Stimulated activated CD4-positive, alpha-beta T cell treated with anti-CD3 and anti-CD28 coated beads, TNF-alpha, amount 100 ng/mL, for 24 hours (primary cell): ENCODE results near the gene ADNP.

Experiments
- DNase-seq, 3 experiments: peaks; one replicate each; pipeline ENCODE4 v3.0.0-alpha.2; 2020; ENCODE audit warnings: low read depth in 3 of 3

Gene ADNP

DNA sequence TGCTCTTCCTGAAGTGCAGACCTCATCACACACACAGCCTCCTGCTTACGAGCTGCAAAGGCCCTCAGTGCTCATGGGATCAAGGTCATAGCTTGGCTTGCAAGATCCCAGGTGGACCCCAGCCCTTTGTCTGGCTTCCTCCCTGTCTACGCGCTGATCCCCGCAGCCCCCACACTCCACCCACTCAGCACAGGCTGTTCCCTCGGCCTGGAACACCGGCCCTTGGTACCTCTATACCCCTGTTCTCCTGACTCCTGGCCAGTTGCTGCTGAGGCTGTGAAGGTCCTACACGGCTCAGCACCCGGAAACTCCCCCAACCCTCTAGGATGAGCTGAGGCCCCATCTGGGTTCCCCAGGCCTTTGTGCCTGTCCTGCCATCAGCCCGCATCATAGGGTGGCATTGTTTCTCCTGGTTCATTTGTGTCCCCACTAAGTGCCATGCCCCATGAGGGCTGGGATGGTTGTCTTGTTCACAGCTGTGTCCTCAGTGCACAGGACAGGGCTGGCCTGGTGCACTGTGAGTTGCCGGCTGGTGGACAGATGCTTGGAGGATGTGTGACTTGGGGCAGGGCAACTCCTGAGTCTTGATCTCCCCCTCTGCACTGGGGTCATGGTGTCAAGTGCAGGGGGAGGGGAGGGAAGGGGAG lies 57.0 kb downstream of the ADNP start:
- DNase-seq: no peak

DNA sequence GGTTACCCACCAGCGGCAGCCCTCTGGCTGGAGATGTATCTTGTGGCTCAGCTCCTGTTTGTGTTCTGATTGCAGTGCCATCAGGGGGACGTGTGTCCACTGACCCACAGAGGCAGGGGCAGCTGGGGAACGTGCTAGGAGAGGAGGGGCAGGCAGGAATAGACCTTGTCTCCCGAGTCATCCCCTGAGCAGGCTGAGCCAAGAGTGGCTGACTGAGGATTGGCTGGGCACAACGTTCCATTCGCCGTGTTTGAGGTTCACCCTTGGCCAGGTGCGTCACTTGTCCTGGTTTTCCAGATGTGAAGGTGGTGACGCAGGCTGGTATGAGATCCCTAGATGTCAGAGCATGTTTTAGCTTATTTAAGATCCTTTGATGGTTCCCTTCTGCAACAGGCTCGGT lies 57.7 kb downstream of the ADNP start:
- DNase-seq: no peak

DNA sequence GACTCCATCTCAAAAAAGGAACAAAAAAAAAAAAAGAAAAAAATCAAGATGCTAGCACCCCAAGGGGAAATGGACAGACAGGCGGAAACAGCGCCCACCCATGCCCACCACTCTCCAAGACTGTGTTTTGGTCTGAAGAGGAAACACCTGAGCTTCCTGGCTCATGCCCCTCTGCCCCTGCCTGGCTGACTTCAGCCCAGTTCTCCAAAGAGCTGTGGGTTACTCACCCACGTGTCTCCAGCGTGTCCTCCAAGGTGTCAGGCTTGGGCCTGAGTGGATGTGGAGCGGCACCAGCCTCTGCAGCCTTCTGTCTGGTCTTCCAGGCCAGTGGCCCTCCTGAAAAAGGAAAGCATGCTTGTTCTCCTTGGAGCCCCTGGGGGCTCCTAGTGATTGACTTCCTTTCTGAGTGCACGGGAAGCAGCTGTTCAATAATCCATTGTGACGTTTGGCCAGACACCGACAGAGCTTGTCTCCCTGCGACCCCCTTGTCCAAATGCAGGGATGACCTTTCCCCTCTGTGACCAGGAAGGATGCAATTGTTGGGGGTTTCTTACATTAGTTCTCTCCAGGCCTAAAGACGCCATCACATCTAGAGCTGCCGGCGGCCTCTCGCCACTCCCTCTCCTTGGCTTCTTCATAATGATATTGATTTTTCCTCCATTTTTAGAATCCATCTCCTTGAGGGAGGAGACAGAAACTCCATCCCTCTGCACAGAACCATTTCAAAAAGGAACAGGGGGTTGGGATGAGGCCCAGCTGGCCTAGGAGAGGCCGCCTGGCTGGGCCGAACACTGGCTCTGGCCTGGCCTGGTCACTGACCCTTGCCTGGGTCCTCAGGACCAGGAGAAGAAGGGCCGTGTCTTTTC lies 58.4 kb downstream of the ADNP start:
- no peak for DNase-seq

DNA sequence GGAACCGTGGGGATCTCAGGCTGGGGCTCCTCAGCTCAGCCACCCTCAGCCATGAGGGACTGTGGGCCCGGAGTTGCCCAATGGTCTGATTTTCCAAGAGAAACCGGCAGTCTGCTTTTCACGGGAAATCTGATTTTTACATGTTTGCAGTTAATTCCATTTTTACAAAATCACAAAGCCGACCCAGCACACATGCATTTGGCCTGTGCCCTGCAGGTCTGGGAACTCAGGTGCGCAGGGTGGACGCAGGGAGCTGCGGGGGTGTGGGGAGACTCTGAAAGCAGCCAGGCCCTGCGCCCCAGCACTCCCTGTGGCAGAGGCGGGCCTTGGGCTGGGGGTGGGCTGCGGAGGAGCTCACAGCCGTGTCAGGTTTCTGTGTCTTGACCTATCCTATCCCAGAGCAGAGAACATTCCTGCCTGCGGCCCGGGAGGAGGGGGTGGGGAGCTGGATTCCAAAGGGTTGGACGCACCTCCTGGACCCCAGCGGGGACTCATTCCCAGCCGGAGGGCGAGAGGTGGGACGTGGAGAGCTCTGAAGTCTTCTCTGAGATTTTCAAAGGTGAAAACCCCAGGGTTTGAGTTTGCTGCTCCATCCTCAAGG lies 60.6 kb downstream of the ADNP start:
- no peak for DNase-seq

DNA sequence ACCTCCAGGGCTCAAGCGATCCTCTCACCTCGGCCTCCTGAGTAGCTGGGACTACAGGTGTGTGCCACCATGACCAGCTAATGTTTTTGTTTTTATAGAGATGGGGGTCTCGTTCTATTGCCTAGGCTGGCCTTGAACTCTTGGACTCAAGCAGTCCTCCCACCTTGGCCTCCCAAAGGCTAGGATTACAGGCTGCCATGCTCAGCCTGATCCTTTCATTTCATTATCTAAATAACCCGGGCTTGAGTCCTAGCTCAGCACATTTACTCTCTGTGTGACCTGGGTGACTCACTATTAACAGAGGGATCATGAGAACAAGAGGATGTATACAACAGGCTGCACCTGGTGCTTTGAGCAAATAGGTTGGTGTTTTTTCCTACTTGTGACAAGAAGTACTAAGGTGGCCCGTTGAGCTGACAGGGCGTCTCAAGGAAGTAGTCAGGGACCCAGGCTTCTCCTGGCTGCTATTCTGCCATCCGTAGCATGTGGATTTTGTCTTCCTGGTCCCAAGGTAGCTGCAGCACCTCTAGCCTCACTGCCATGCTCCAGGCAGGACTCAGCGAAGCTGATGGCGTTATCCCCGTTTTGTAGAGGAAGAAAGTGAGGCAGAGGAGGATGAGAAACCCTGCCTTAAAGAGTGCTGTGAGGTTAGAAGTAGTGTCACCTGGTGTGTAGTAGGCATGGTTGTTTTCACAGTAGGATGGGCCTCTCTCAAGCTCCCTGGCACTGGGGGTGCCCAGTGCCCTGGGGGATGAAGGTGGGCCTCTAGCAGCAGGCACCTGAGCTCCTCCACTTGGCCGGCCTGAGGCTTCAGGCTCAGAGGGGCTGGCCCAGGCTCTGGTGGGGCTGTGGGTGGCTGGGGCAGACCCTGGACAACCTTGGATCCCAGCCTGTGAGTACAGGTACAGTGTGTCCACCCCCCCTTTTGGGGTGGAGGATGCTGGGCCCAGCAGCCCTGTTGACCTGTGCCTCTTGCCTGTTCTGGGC lies 62.4 kb downstream of the ADNP start:
- DNase-seq: no peak

DNA sequence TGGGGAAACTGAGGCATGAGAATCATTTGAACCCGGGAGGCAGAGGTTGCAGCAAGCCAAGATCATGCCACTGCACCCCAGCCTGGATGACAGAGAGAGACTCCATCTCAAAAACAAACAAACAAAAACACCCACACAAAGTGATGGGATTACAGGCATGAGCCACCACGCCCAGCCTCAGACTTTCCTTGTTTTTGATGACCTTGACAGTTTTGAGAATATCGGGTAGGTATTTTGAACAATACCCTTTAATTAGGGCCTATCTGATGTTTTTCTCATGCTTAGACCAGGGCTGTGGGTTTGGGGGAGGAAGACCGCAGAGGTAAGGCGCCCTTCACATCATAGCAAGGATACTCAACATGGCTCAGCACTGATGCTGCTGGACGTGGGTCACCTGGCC lies 63.4 kb downstream of the ADNP start:
- no peak for DNase-seq

DNA sequence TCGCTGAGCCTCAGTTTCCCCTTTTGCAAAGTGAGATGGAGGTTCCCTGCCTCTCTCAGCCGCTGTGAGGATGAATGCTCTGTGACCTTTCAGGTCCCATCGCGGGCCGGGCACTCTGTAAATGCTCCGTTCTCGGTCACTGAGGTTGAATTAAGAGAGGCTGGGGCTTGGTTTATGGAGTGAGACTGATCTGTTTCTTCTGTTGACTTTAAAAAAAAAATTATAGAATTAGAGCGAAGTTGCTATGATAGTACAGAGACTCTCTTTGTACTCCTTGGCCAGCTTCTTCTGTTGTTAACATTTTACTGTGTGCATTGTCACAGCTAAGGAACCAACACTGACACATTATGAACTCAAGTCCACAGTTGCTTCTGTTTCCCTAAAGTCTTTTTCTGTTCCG lies 64.4 kb downstream of the ADNP start:
- no peak for DNase-seq

DNA sequence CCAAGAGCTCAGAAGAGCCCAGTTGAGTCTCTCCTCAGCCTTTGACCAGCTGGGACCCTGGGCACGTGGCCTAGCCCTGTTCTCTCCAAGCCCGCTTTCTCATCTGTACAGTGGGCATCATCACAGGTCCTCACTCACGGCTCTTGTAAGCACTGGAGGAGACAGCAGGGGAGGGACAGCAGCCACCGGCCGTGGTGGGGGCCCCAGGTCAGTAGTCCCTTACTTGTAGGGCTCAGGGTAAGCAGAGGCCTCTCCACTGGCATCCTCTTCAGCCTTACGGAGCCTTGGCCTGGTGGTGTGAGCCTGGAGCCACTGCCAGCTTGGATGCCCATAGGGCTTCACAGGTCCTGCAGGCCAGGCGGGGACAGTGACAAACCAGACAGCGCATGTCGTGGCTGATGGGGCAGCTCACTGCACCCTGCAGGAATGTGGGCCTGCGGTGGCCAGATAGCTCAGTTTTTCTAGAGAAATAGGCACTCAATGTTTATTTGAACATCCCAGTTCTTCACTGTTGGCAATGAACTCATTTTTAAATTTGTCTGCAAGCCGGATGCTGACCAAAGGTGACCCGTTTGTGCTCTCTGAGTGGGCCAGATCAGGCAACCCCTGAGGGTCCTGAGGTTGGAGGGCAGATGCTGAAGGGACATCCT lies 65.1 kb downstream of the ADNP start:
- no peak for DNase-seq

DNA sequence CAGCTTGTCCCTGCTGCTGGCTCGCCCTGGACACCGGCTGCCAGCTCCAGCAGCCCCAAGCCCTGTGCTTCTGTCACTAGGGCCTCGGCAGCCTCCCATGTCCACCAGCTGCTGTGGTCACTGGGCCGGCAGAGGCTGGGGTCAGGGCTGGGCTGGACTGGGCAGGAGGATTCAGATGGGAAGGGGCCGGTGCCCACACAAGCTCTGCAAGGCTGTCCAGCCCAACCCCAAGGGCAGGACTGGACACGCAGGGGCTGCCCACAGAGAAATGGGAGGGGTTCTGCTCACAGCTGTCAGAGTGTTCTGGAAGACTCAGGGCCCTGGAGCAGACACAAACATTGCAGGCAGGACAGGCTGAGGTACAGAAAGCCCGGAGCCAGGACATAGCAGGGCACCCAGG lies 65.6 kb downstream of the ADNP start:
- DNase-seq: no peak

DNA sequence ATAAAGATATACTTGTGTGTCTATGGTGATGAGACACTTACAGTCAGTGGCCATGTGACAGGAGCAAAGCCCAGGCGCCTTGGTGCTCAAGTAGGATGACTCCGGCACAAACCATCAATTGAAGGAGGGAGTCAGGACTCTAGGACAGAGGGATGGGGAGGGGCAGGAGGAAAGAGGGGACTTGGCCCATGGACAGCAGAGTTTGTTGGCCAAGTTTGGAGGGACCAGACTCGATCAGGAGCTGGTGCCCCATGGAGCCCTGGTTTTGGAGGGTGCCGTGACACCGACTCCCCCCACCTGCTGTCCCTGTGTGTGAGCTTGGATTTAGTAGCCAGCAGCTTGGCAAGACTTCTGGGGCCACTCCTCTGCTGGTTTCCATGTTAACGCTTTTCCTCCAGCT lies 66.1 kb downstream of the ADNP start:
- DNase-seq: no peak

DNA sequence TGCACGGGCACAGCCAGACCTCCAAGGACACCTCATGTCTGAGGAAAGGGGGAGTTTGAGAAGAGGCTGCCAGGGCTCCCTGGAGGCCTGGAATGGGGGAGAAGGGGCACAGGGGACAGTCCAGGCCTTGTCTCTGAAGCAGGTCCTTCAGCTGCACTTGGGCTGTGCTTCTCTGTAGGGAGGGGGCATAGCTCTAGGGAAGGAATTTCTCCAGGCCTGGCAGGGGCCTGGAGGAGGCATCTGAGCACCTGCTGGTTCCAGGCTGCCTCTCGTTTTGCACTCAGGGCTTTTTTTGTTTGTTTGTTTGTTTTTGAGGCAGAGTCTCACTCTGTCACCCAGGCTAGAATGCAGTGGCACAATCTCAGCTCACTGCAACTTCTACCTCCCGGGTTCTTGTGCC lies 68.7 kb downstream of the ADNP start:
- DNase-seq: no peak

DNA sequence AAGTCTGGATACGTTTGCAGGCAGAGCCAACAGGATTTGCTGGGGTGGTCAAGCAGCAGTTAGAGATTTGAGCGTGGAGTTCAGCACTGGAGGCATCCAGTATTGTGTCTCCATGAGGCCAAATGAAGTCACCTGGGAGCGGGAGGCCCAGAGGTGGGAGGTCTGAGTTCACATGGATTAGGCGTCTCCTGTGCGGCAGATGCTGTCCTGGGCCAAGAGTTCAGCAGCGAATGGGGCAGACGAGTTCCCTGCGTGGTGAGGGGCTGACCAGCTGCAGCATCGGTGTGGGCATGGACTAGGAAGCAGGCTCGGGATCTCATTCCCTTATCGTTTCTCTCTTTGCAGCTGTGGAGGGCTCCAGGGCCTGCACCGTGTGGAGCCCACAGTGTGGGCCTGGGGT lies 70.2 kb downstream of the ADNP start:
- no peak for DNase-seq

DNA sequence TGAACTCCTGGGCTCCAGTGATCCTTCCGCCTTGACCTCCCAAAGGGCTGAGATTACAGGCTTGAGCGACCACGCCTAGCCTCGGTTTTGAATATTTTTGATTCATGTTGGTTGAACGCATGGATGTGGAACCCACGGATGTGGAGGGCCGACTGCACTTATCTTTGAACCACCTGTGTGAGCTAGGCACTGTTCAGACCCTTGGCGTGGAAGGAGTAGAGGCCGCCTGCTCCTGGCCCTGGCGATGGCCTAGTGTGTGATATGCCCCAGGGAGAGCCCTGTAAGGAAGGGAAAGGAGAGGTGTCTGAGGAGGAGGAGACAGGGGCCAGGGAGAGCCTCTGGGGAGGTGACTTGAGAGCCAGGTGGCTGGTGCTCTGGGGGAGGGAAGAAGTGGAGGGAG lies 72.1 kb downstream of the ADNP start:
- DNase-seq: no peak

DNA sequence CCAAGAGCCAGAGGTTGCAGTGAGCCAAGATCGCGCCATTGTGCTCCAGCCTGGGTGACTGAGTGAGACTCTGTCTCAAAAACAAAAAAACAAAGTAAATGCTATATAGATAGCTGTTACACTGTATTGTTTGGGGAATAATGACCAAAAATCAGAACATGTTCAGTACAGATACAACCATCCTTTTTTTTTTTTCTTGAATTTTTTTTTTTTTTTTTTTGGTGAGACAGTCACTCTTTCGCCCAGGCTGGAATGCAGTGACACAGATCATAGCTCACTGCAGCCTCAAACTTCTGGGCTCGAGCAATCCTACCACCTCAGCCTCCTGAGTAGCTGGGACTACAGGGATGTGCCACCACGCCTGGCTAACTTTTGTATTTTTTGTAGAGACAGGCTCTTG lies 72.7 kb downstream of the ADNP start:
- no peak for DNase-seq

DNA sequence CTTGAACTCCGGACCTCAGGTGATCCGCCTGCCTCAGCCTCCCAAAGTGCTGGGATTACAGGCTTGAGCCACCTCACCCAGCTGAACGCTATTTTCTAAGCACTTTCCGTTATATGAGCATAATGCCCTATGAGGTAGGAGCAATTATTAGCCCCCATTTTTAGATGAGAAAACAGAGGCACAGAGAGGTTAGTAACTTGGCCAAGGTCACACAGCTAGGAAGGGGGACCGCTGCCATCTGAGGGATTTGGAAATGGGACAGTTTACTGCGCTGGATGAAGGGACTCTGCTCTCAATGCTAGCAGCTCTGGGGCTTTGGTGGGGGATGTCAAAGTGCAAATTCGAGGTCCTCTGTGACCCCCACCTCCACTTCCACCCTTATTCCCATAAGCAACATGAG lies 73.9 kb downstream of the ADNP start:
- no peak for DNase-seq

DNA sequence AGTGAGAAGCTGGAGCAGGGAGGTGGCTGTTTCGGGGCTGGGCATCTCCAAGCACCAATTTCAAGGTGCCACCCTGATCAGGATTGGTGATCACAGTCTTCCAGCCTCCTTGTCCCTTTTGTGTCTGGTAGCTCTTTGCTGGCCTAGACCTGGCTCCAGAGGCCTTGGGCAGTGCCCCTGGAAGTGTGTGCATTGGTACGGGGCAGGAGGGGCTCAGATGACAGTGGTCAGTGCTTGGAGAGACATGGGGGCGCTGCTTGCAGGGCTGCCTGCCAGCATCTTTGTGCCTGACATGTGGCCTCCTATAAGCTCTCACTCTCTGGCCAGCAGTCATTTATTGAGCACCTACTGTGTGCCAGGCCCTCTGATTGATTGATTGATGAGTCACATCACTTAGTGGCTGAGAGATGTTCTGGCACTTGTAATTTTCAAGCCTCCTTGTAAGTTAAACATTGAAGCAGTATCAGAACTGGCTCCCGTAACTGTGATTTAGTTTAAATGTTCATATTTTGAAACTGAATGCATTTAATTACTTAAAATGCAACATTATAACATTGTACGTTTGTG lies 74.7 kb downstream of the ADNP start:
- DNase-seq: no peak

DNA sequence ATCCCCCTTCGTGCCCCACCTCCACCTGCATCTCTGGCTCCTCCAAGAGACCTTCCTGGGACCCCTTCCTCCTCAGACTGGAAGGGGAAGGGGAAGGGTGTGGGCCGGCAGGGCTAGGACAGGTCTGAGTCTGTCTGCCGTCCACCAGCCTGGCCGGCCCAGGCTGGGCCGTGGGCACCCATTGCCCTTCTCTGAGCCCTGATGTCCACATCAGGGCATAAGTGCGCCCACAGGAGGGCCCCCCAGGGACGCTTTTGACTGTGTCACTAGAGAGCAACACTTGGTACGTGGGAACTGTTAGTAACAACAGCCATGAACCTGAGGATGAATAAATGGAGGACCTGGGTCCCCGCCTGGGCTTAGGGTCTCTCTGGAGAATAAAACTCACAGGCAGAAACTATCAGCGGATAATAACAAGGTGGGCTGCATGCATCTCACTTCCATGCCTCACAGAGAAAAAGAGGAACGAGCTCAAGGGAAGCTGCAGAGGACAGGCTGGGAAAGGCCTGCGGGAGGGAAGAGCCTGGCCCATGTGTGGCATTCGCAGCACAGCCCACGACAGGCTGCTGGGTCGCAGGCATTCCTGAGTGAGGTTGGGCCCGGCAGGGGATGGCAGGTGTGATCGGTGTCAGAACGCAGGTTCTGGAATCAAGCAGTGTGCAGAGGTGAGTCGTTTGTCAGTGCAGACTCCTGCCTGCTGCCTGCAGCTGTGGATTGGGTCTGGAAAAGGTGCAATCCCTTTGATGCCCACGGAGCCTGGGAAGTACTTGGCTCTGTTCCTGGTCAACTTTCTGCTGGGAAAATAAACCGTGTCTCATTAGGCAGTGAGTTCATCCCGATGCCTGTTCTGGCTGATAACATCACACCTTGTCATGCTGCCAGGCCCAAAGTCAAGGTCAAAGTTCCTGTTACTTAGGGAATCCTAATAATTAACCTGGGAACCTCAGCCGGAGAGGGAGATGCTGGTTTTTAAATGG lies 75.5 kb downstream of the ADNP start:
- no peak for DNase-seq

DNA sequence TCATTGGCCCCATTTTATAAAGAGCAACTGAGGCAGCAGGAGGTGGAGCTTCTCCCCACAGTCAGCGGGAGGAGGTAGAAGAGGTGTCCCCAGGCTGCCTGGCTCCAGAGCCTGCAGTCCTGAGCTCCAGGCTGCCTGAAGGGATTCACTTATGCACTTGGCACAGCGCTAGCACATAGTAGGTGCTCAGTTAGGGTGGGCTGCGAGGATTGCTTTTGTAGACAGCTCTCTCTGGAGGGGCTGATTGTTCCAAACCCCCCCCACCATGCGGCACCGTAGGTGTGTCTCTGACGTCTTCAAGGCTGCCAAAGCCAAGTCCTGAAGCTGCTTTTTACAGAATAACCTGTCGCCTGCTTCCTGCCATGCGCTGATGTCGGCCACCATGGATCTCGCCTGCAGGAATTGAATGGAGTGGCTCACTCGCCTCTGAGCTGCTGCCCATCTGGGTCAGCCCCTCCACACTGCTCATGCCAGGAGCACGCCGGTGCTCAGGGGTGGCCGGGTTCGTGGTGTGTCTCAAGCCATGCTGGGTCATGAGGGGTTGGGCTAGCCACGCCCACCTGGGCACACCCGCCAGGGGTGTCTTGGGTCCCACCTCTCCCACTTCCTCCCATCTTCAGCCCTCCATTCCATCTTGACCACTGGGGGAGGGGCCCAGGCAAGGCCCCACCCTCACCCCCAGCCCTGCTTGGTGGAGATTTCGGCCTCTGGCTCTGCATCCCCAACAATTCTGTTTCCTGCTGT lies 76.6 kb downstream of the ADNP start:
- no peak for DNase-seq

DNA sequence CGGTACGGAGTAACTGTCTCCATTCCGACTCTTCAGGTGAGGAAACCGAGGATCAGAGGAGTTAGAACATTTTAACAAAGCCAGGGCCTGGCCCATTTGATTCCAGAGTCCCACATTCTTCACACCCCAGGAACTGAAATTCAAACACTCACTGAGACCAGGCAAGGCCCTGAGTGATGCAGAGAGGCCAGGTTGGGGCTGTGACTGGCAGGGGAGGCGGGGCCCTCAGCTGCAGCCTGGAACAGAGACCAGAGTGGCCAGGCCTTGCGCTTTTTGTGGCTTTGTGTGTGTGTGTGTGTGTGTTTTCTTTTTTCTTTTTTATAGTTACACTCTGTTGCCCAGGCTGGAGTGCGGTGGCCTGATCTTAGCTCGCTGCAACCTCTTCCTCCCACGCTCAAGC lies 79.2 kb downstream of the ADNP start:
- no peak for DNase-seq
